Uterus (tissue), 2 donors: ENCODE measurements around the gene OBI1.

Experiments used
- POLR2A ChIP-seq, 2 donors: fragments of 450-650 bp; IDR thresholded peaks; one replicate each; pipeline ENCODE4 v1.6.1; 2016; ENCODE audit warnings: antibody characterized with exemption in 2 of 2, mild to moderate bottlenecking in 1 of 2, moderate library complexity in 1 of 2
- TF ChIP-seq, protein P1 (sequence below), 4 experiments: fragments of 200-600 bp in 2 of 4; fragments of 450-650 bp in 2 of 4; sonication (generic) in 2 of 4; IDR thresholded peaks; one replicate each; pipeline ENCODE4 v1.5.1; 2016 to 2019; ENCODE audit warnings: antibody characterized with exemption in 4 of 4, mild to moderate bottlenecking in 2 of 4, moderate library complexity in 1 of 4

DNA sequence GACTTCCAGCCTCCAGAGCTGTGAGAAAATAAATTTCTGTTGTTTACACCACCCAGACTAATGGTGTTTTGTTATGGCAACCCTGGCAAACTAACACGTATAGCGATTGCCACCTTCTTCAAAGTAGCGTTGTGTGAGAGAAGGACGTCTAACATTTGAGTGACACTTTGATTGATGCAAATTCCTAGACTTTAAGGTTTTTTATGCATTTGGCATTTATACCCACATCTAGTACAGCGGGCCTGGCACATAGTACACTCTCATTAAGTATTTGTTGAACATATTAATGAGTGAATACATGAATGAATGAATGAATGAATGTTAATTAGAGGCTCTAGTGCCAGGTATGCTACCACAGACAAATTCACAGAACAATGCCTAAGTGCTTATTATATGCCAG, 92.3 kb downstream of the OBI1 start:
- TF ChIP-seq POLR2A (IDR thresholded peaks at IDR 0.05), result no peak
- TF ChIP-seq, protein P1, sequence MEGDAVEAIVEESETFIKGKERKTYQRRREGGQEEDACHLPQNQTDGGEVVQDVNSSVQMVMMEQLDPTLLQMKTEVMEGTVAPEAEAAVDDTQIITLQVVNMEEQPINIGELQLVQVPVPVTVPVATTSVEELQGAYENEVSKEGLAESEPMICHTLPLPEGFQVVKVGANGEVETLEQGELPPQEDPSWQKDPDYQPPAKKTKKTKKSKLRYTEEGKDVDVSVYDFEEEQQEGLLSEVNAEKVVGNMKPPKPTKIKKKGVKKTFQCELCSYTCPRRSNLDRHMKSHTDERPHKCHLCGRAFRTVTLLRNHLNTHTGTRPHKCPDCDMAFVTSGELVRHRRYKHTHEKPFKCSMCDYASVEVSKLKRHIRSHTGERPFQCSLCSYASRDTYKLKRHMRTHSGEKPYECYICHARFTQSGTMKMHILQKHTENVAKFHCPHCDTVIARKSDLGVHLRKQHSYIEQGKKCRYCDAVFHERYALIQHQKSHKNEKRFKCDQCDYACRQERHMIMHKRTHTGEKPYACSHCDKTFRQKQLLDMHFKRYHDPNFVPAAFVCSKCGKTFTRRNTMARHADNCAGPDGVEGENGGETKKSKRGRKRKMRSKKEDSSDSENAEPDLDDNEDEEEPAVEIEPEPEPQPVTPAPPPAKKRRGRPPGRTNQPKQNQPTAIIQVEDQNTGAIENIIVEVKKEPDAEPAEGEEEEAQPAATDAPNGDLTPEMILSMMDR (IDR thresholded peaks at IDR 0.05), result no peak
